22Rv1 (cell line): Measurements from ENCODE around the gene ZNF831.

Experiments
- H3K27ac ChIP-seq: fragments of 450-650 bp; 2 replicates; pipeline ENCODE4 v1.5.1; 2017
- ZFX ChIP-seq: fragments of 450-650 bp; IDR thresholded peaks from 2 replicates; pipeline ENCODE4 v1.6.1; 2017; ENCODE audit warnings: antibody characterized with exemption, borderline replicate concordance
- TF ChIP-seq, protein P1 (sequence below): fragments of 450-650 bp; IDR thresholded peaks from 2 replicates; pipeline ENCODE4 v1.5.1; 2017; ENCODE audit warnings: mild to moderate bottlenecking

ZNF831 gene

DNA sequence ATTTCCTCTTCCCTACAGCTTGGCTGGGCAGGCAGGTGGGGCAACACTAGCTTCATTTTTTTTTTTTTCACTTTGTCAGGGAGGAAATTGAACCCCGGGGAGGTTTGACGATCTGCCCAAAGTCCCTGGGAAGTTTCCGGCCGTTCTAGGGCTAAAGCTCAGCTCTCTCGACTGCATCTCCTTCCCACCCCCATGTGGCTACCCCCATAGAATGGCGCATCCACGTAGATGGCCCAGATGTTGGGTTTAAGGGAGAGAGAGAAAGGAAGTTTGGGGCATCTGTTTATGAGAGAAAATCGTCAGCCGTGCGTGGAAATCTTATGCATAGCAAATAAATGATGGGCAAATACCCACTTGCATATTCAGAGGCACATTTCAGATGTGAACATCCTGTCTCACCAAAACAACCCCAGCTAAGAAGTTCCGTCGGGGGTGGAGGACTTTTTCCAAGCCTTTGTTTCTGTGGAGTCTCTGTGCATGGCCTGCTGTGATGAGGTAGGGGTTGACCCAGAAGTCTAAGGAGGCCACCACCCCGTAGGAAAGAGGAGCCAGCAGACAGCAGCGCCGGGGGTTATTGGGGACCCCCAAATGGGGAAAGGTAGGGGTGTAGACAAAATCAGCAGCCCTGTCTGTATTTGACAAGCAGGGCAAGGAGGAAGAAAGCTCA, 40.5 kb upstream of the ZNF831 start:
- no peak overlapping the region for H3K27ac ChIP-seq
- TF ChIP-seq ZFX = no peak
- TF ChIP-seq, protein P1, sequence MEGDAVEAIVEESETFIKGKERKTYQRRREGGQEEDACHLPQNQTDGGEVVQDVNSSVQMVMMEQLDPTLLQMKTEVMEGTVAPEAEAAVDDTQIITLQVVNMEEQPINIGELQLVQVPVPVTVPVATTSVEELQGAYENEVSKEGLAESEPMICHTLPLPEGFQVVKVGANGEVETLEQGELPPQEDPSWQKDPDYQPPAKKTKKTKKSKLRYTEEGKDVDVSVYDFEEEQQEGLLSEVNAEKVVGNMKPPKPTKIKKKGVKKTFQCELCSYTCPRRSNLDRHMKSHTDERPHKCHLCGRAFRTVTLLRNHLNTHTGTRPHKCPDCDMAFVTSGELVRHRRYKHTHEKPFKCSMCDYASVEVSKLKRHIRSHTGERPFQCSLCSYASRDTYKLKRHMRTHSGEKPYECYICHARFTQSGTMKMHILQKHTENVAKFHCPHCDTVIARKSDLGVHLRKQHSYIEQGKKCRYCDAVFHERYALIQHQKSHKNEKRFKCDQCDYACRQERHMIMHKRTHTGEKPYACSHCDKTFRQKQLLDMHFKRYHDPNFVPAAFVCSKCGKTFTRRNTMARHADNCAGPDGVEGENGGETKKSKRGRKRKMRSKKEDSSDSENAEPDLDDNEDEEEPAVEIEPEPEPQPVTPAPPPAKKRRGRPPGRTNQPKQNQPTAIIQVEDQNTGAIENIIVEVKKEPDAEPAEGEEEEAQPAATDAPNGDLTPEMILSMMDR = no peak

DNA sequence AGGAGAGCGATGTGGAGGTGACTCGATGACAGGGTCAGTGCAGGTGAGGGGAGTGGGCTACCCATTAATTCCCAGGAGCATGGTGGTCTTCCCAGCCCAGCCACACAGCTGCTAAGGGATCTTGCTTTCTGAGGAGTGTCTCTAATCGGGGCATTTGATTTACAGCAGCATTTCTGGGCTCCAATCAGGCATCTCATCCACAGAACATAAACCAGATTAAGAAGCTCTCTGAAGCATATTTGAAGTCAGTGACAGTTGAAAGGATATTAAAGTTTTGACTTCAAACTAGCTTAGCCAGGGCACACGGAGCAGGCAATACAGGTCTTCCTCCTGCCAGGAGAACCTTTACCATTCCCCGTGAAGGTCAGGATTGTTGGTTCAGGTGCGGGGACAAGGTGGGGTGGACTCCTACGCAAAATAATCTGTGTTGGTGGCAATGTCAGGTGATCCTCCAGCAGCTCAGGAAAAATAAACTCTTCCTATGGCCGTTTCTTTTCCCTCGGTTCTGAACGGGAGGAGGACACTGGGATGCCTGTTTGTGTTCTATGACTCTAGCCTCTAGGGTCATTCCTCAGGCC, 39.9 kb upstream of the ZNF831 start:
- TF ChIP-seq, protein P1 = no peak
- TF ChIP-seq ZFX = no peak
- H3K27ac ChIP-seq = no peak overlapping the region

DNA sequence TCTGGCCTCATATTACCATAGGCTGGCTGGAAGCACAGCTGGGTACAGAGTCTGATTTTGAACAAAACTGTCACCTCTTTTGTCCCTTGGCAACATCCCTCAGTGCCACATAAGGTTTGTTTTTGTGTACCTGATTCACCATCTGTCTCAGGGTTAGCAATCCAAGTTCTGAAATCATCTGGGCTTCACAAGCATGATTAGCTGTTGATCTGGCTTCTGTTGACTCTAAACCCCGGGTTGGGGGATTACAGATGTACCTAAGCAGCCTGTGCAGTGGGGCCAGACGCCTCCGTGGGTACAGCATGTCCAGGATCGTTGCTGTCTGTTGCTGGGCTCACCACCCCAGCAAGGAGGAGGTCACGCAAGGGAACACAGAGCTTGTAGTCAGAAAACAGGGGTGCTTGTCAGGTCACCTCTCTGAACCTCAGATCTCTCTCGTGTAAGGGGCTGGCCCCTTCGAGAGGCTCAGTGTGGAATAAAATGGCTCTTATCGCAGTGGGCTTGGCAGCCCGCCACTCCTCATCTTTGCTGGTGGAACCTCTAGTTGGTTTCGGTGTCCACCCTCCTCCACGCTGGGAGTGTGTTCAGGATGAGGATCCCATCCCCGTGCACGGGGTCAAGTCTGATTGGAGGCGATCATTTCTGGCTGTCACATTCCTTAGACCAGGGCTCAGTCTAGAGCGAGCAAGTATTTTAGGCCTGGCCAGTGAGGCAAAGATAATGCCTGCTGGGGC, 39.2 kb upstream of the ZNF831 start:
- no peak overlapping the region for H3K27ac ChIP-seq
- no peak for TF ChIP-seq ZFX
- TF ChIP-seq, protein P1 = no peak

DNA sequence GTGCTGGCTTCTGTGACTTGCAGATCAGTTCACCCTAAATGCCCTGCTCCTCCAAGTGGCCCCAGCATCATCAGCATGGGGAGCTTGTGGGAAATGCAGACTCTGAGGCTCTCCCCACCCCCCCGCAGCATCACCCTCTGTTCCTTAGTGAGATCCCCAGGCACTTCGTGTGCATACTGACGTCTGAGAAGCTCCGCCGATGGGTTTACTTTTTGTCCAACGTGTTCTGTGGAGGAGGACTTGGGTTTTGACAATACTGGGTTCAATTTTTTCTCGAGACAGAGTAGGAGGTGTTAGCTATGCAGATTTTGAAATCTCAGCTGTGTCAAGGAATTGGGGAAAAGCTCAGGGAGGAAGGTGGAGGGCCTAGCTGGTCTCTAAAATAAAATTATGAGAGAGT, 38.3 kb upstream of the ZNF831 start:
- no peak overlapping the region for H3K27ac ChIP-seq
- TF ChIP-seq ZFX = no peak
- TF ChIP-seq, protein P1 = no peak

DNA sequence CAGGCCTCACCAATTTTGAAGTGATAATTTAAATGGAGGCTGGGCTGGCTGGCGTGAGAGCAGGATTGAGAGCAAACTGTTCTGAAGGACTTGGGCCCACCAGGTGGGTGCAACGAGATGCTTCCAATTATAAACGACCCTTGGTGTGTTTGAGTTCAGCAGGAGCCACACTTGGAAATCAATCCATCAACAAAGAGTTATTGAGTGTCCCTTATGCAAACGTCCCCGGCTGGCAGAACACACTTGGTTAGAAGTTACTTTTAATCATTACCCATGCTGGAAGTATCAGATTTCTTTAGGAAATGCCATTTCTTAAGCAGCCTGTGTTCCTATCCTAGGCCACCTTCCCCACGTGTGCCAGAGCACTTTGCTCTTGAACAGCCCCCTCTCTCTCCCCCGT, 37.8 kb upstream of the ZNF831 start:
- H3K27ac ChIP-seq = no peak overlapping the region
- TF ChIP-seq, protein P1 = no peak

DNA sequence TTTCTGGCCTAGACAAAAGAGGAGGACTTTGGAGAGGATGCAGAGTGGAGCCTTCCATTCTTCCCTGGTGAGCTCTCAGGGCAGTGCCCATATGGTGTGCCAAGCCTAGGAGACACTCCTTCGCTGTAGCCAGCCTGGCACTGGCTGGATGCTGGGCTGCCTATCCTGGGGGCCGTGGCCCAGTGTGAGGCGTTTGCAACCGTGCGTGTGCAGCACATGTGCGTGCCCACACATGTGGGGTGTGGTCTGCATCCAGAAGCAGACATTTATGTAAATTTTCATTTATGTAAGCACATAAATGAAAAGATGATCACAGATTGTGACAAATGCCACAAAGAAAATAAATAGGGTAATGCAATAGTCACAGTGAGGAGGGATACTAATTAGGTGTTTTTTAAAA, 35.8 kb upstream of the ZNF831 start:
- no peak overlapping the region for H3K27ac ChIP-seq
- no peak for TF ChIP-seq ZFX
- TF ChIP-seq, protein P1 = no peak
